Common myeloid progenitor, CD34-positive (primary cell): ENCODE measurements around the gene TECPR2.
A peak's percentile ranks its signal among the peaks of the same experiment; 100 is the strongest.

ENCODE experiments used
- CTCF ChIA-PET: fragments of 350-600 bp; sonication (Branson Sonifier 250); formaldehyde crosslinking; loops from one replicate; lab custom pipeline; 2021; ENCODE audit warnings: antibody characterized with exemption; lab: Charles Lee
- POLR2A ChIA-PET: fragments of 350-600 bp; sonication (Branson Sonifier 250); formaldehyde crosslinking; loops from one replicate; lab custom pipeline; 2021; ENCODE audit warnings: antibody characterized with exemption; lab: Charles Lee
- DNase-seq, 3 donors: peaks; one replicate each; pipeline versions ENCODE4 v3.0.0 to v3.0.0-alpha.2; 2013
- H3K27ac ChIP-seq, 2 experiments: 1 replicate in 1 of 2; 2 replicates in 1 of 2; pipeline ENCODE4 v1.7.0; 2013; ENCODE audit warnings: inconsistent platforms in 2 of 2, low read length in 2 of 2, mild to moderate bottlenecking in 2 of 2, low read depth in 1 of 2, moderate library complexity in 1 of 2; ENCODE audit not compliant: severe bottlenecking in 2 of 2, insufficient read depth in 1 of 2, poor library complexity in 1 of 2
- H3K27me3 ChIP-seq, 5 experiments: replicated peaks in 2 of 5; 1 replicate in 3 of 5; 2 replicates in 2 of 5; pipeline versions ENCODE4 v1.6.1 to v1.7.0; 2013; ENCODE audit warnings: low read length in 4 of 5, mild to moderate bottlenecking in 2 of 5, moderate library complexity in 2 of 5, inconsistent platforms in 1 of 5; ENCODE audit not compliant: insufficient read depth in 5 of 5, control insufficient read depth in 4 of 5
- H3K36me3 ChIP-seq, 4 experiments: 1 replicate in 2 of 4; 2 replicates in 2 of 4; pipeline versions ENCODE4 v1.6.1 to v1.7.0; 2013; ENCODE audit warnings: low read length in 3 of 4, control low read depth in 1 of 4, mild to moderate bottlenecking in 1 of 4; ENCODE audit not compliant: control insufficient read depth in 4 of 4, insufficient read depth in 4 of 4
- H3K4me1 ChIP-seq, 4 experiments: 1 replicate in 3 of 4; 2 replicates in 1 of 4; pipeline versions ENCODE4 v1.6.1 to v1.7.1; 2013; ENCODE audit warnings: low read length in 3 of 4, mild to moderate bottlenecking in 3 of 4, control low read depth in 1 of 4, inconsistent platforms in 1 of 4, moderate library complexity in 1 of 4; ENCODE audit not compliant: control insufficient read depth in 4 of 4, insufficient read depth in 4 of 4; ENCODE audit errors: control extremely low read depth in 1 of 4
- H3K4me3 ChIP-seq, 7 experiments: 1 replicate in 4 of 7; 2 replicates in 3 of 7; pipeline versions ENCODE4 v1.5.1 to v1.7.0; 2013; ENCODE audit warnings: mild to moderate bottlenecking in 7 of 7, low read length in 6 of 7, moderate library complexity in 6 of 7, inconsistent platforms in 2 of 7, low read depth in 2 of 7, control low read depth in 1 of 7; ENCODE audit not compliant: insufficient read depth in 4 of 7, control insufficient read depth in 1 of 7; ENCODE audit errors: extremely low read depth in 1 of 7
- H3K9me3 ChIP-seq, 5 experiments: 1 replicate in 4 of 5; 2 replicates in 1 of 5; pipeline versions ENCODE4 v1.6.1 to v1.7.1; 2013; ENCODE audit warnings: low read length in 4 of 5, mild to moderate bottlenecking in 2 of 5, inconsistent platforms in 1 of 5, low read depth in 1 of 5, moderate library complexity in 1 of 5; ENCODE audit not compliant: control insufficient read depth in 4 of 5, insufficient read depth in 2 of 5; ENCODE audit errors: control extremely low read depth in 1 of 5
- WGBS: methylation state at CpG from one replicate; pipeline ENCODE4 v1.1.5; 2013; ENCODE audit not compliant: insufficient coverage; 5-methylcytosine and 5-hydroxymethylcytosine counted together

Gene TECPR2

GRCh38 chr14:102512793-102513300, 150.1 kb downstream of the TECPR2 start:
- H3K27me3 ChIP-seq: peaks cover 0 to 5% (median 1%) of the 10 kb centered on the region in 5 experiments
- H3K9me3 ChIP-seq: no peaks in the 10 kb centered on the region
- H3K4me3 ChIP-seq: no peak overlapping the region
- ChIA-PET CTCF (interaction anchor here (1.0 to 1.7 kb wide), 2 partner anchors 12 to 75 kb away, joined by 3 to 5 read pairs; no protein-coding TSS in a partner anchor), POLR2A (no interaction called here)
- no peaks in the 10 kb centered on the region for H3K36me3 ChIP-seq
- no peak for DNase-seq
- H3K27ac ChIP-seq: no peak overlapping the region
- peaks cover 0 to 27% (median 26%) of the 10 kb centered on the region in 4 experiments for H3K4me1 ChIP-seq
- 100% methylated on average over 9 of the region's 11 CpGs for WGBS

DNA sequence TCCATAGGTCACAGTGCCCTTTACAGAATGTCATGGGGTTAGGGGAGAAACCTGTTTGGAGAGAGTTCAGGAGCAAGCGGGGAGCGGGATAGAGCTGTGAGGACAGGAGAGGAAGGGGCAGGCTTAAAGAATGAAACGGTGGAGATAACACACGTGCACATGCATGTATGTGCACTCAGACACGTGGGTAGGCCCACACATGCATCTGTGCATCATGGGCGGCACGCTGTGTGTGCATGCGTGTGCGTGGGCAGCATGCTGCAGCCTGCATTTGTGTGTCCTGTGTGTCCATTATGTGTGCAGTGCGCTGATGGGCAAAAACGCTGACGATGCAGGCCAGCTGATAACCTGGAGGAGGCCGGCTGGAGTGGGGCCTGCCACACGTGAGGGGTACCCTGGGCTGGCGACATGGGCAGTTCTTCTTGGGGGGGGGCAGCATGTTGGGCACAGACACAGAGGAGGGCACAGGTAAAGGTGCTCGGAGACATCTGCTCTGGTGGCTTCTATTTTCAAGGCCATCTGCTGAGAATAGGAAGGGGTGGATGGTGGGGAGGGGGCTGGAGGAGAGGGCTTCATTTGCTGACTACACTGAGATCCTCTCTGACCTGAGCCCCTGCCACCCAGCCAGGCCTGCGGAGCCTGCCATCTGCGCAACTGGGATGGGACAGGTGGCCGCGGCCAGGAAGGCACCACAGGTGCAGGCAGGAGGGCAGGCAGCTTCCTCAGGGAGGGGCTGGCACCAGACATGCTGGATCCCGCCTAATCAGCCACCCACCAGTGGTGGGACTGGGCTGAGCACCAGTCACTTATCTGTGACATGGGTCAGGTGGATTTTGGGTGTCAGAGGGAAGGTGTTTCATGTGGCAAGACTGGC, 151.4 kb downstream of the TECPR2 start:
- H3K36me3 ChIP-seq: no peaks in the 10 kb centered on the region
- CTCF ChIA-PET: interaction anchor here (1.0 to 2.7 kb wide), 3 partner anchors 11 to 76 kb away, joined by 3 to 29 read pairs (median 3); no protein-coding TSS in a partner anchor
- WGBS: 97% methylated on average over 15 of the region's 21 CpGs
- H3K27ac ChIP-seq: no peak overlapping the region
- DNase-seq: no peak
- H3K27me3 ChIP-seq: peaks cover 0 to 11% (median 1%) of the 10 kb centered on the region in 5 experiments
- H3K4me3 ChIP-seq: no peak overlapping the region
- POLR2A ChIA-PET: no interaction called here
- peaks cover 0 to 23% (median 22%) of the 10 kb centered on the region in 4 experiments for H3K4me1 ChIP-seq
- H3K9me3 ChIP-seq: no peaks in the 10 kb centered on the region

DNA sequence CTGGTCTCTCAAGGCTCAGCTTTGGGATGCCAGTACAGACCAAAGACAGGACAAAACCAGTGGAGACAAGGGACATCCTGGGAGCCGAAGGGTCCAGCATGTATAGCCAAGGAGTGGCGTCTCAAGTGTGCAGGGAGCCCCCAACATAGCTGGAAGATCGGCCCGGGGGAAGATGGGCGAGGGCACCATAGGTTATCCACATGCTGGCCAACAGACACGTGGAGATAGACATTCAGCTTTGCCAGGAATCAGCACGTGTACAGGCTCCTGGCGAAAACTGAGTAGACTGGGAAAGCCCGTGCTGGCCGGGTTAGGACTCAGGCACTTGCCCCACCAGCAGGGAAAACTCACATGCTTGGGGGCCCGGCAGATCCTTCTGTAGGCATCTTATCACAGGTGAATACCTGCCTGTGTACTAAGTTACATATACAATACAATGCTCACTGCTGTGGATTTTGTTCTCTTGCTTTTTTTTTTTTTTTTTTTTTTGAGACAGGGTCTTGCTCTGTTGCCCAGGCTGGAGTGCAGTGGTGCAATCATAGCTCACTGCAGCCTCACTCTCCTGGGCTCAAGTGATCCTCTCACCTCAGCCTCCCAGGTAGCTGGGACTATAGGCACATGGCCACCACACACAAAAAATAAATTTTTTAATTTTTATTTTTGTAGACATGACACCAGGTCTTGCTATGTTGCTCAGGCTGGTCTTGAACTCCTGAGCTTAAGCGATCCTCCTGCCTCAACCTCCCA, 152.4 kb downstream of the TECPR2 start:
- WGBS: 93% methylated on average over 10 of the region's 12 CpGs
- Histone ChIP-seq H3K9me3 (no peaks in the 10 kb centered on the region), H3K27me3 (peaks cover 0 to 11% (median 1%) of the 10 kb centered on the region in 5 experiments), H3K4me3 (no peak overlapping the region), H3K4me1 (peaks cover 0 to 20% (median 19%) of the 10 kb centered on the region in 4 experiments), H3K36me3 (no peaks in the 10 kb centered on the region), H3K27ac (no peak overlapping the region)
- POLR2A ChIA-PET: no interaction called here
- CTCF ChIA-PET: interaction anchor here (0.6 to 2.7 kb wide), 8 partner anchors 10 to 234 kb away, joined by 3 to 29 read pairs (median 3); no protein-coding TSS in a partner anchor
- no peak for DNase-seq

DNA sequence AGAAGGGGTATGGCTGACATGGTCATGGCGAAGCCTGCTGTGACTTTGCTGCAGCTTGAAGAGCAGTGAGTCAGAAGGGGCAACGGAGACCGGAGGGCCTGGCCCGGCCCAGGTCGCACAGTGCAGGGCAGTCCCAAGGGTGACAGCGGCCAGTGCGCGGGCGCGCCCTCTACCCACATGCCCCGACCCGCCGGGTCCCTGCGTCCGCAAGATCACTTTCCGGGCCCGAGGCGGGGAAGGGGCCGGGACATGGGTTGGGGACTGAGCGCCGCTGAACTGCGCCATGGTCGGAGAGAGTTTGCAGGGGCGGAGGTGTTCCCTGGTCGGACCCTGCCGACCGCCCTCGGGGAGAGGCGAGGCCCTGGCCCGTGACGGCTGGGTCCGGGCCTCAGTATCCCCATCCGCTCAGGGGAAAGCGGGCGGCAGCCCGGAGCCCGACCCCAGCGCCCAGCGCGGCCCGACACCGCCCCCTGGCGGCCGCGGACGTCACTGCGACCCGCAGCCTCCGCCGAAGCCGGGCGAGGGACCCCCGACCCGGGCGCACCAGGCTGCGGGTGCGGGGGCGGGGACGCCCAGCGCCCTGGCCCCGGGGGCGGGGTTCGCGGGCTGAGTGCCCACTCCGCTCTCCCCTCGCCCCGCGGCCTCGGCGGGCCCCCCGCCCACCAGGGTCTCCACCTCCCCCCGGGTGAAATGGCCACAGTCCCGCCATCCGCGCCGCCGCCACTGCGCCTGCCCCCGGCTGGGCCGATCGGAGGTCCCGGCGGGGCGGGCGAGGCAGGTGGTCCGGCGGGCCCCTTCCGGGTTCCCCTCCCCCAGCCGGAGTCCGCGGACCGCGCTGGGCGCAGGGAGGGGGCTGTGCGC, 154.0 kb downstream of the TECPR2 start:
- WGBS: under 1% methylated on average over 83 of the region's 95 CpGs
- Histone ChIP-seq H3K4me1 (peaks cover 0 to 9% (median 9%) of the 10 kb centered on the region in 4 experiments), H3K9me3 (no peaks in the 10 kb centered on the region), H3K27me3 (peaks cover 0 to 11% (median 1%) of the 10 kb centered on the region in 5 experiments), H3K4me3 (peak overlapping the region; percentile 18 to 81 (median 68)), H3K27ac (no peak overlapping the region), H3K36me3 (no peaks in the 10 kb centered on the region)
- POLR2A ChIA-PET: interaction anchor here (0.6 kb wide), 1 partner anchor 78 kb away, joined by 3 read pairs; no protein-coding TSS in a partner anchor
- CTCF ChIA-PET: interaction anchor here (0.6 to 3.1 kb wide), 9 partner anchors 17 to 733 kb away, joined by 3 to 38 read pairs (median 4); no protein-coding TSS in a partner anchor
- peak in 2 of 3 donors; percentile 54 to 57 for DNase-seq

- Histone ChIP-seq H3K4me3 (peak overlapping the region; percentile 18 to 81 (median 68)), H3K36me3 (no peaks in the 10 kb centered on the region), H3K9me3 (no peaks in the 10 kb centered on the region), H3K4me1 (peaks cover 0 to 9% (median 9%) of the 10 kb centered on the region in 4 experiments), H3K27me3 (peaks cover 0 to 11% (median 1%) of the 10 kb centered on the region in 5 experiments), H3K27ac (no peak overlapping the region)
- WGBS: 28% methylated on average over 31 of the region's 37 CpGs
- DNase-seq: peak in 1 of 3 donors; percentile 37
- ChIA-PET CTCF (interaction anchor here (0.5 to 3.1 kb wide), 6 partner anchors 9 to 153 kb away, joined by 3 to 38 read pairs (median 3); no protein-coding TSS in a partner anchor), POLR2A (no interaction called here)
These were observed 154.8 kb downstream of the TECPR2 start for GRCh38 chr14:102517392-102518062.
